GM23338 (cell line): ENCODE data around the gene ITPR2. TPM values are rescaled to one million over a fixed set of nuclear protein-coding genes. Genes with fewer than 3 reads are reported as not detected.
A peak's percentile ranks its signal among the peaks of the same experiment; 100 is the strongest.

Experiments
- ATAC-seq: fragments of 200-7000 bp; cut with Tn5 transposase; 3 replicates; pipeline ENCODE4 v1.9.1; 2020
- DNase-seq: peaks from one replicate; pipeline ENCODE4 v3.0.0-alpha.2; 2015; ENCODE audit warnings: low spot score
- H2AFZ ChIP-seq: fragments of 200-600 bp; sonication (generic); 2 replicates; pipeline ENCODE4 v1.8.0; 2016; ENCODE audit warnings: antibody characterized with exemption, mild to moderate bottlenecking, moderate library complexity
- H3F3A ChIP-seq: fragments of 200-600 bp; sonication (generic); replicated peaks from 2 replicates; pipeline ENCODE4 v1.8.0; 2017; ENCODE audit warnings: antibody characterized with exemption, mixed run types, low read depth
- H3K27ac ChIP-seq: fragments of 200-600 bp; sonication (generic); 2 replicates; pipeline ENCODE4 v1.6.1; 2016; ENCODE audit warnings: low read depth
- H3K27me3 ChIP-seq: fragments of 200-600 bp; sonication (generic); 2 replicates; pipeline ENCODE4 v1.8.0; 2016; ENCODE audit warnings: mild to moderate bottlenecking, mixed run types, moderate library complexity; ENCODE audit not compliant: insufficient read depth
- H3K36me3 ChIP-seq: fragments of 200-600 bp; sonication (generic); 2 replicates; pipeline ENCODE4 v1.8.0; 2016; ENCODE audit warnings: mild to moderate bottlenecking; ENCODE audit not compliant: insufficient read depth
- H3K4me1 ChIP-seq: fragments of 200-600 bp; sonication (generic); 2 replicates; pipeline ENCODE4 v1.8.0; 2016; ENCODE audit warnings: mild to moderate bottlenecking, moderate library complexity; ENCODE audit not compliant: insufficient read depth
- H3K4me2 ChIP-seq: fragments of 200-600 bp; sonication (generic); 2 replicates; pipeline ENCODE4 v1.7.1; 2017; ENCODE audit warnings: mixed run types
- H3K4me3 ChIP-seq: fragments of 200-600 bp; sonication (generic); 2 replicates; pipeline ENCODE4 v1.6.1; 2016; ENCODE audit warnings: mixed run types
- H3K79me2 ChIP-seq: fragments of 200-600 bp; sonication (generic); replicated peaks from 2 replicates; pipeline ENCODE4 v1.8.0; 2017; ENCODE audit warnings: mild to moderate bottlenecking; ENCODE audit not compliant: insufficient read depth
- H3K9me2 ChIP-seq: fragments of 200-600 bp; sonication (generic); 2 replicates; pipeline ENCODE4 v1.8.0; 2017; ENCODE audit not compliant: insufficient read depth
- H4K20me1 ChIP-seq: fragments of 200-600 bp; sonication (generic); replicated peaks from 2 replicates; pipeline ENCODE4 v1.8.0; 2017; ENCODE audit warnings: mild to moderate bottlenecking; ENCODE audit not compliant: insufficient read depth
- H3K27ac Mint-ChIP-seq: 2 replicates; pipeline ENCODE4 v1.8.0; 2020; ENCODE audit warnings: inconsistent platforms, mild to moderate bottlenecking, moderate library complexity, mixed read lengths
- H3K27me3 Mint-ChIP-seq: 3 replicates; pipeline ENCODE4 v1.8.0; 2022; ENCODE audit warnings: low read depth, mild to moderate bottlenecking, moderate library complexity, mixed read lengths, inconsistent platforms; ENCODE audit not compliant: insufficient read depth, poor library complexity
- H3K36me3 Mint-ChIP-seq: 3 replicates; pipeline ENCODE4 v1.8.0; 2021; ENCODE audit warnings: low read depth, mild to moderate bottlenecking, inconsistent platforms, moderate library complexity, mixed read lengths
- H3K4me1 Mint-ChIP-seq: 3 replicates; pipeline ENCODE4 v1.8.0; 2020; ENCODE audit warnings: mild to moderate bottlenecking, inconsistent platforms, mixed read lengths
- H3K4me3 Mint-ChIP-seq: 3 replicates; pipeline ENCODE4 v1.8.0; 2021; ENCODE audit warnings: moderate library complexity, mild to moderate bottlenecking, inconsistent platforms, mixed read lengths
- H3K9me3 Mint-ChIP-seq: 3 replicates; pipeline ENCODE4 v1.8.0; 2020; ENCODE audit warnings: moderate library complexity, mild to moderate bottlenecking, inconsistent platforms, mixed read lengths
- CREB1 ChIP-seq: fragments of 250-450 bp; sonication (Bioruptor Pico); IDR thresholded peaks from 2 replicates; pipeline ENCODE4 v1.5.0; 2020; ENCODE audit warnings: low read depth, mild to moderate bottlenecking, moderate library complexity
- ETS1 ChIP-seq: IDR thresholded peaks from 2 replicates; pipeline ENCODE4 v1.6.1; 2016; ENCODE audit warnings: antibody characterized with exemption
- EZH2 ChIP-seq: fragments of 200-600 bp; sonication (generic); IDR thresholded peaks from one replicate; pipeline ENCODE4 v1.8.0; 2017; ENCODE audit warnings: antibody characterized with exemption, mild to moderate bottlenecking, low read depth; ENCODE audit not compliant: unreplicated experiment
- EZH2phosphoT487 ChIP-seq: fragments of 200-600 bp; sonication (generic); IDR thresholded peaks from one replicate; pipeline ENCODE4 v1.8.1; 2018; ENCODE audit warnings: antibody characterized with exemption; ENCODE audit not compliant: unreplicated experiment
- JUNB ChIP-seq: IDR thresholded peaks from one replicate; pipeline ENCODE4 v1.6.1; 2016; ENCODE audit warnings: antibody characterized with exemption; ENCODE audit not compliant: unreplicated experiment
- NANOG ChIP-seq: IDR thresholded peaks from 2 replicates; pipeline ENCODE4 v1.6.1; 2016; ENCODE audit warnings: antibody characterized with exemption, borderline replicate concordance
- POLR2AphosphoS5 ChIP-seq: IDR thresholded peaks from 2 replicates; pipeline ENCODE4 v1.6.1; 2016; ENCODE audit warnings: antibody characterized with exemption, low read depth
- REST ChIP-seq: IDR thresholded peaks from one replicate; pipeline ENCODE4 v1.6.1; 2018; ENCODE audit warnings: antibody characterized with exemption; ENCODE audit not compliant: unreplicated experiment
- STAT1 ChIP-seq: IDR thresholded peaks from one replicate; pipeline ENCODE4 v1.6.1; 2016; ENCODE audit warnings: antibody characterized with exemption; ENCODE audit not compliant: unreplicated experiment
- ZNF114 ChIP-seq: fragments of 250-450 bp; sonication (Bioruptor Pico); IDR thresholded peaks from 2 replicates; pipeline ENCODE4 v1.5.0; 2020; ENCODE audit warnings: mild to moderate bottlenecking, moderate library complexity
- ZNF331 ChIP-seq: fragments of 250-450 bp; sonication (Bioruptor Pico); IDR thresholded peaks from 2 replicates; pipeline ENCODE4 v1.5.0; 2020; ENCODE audit warnings: low read depth, mild to moderate bottlenecking, moderate library complexity
- ZNF462 ChIP-seq: fragments of 250-450 bp; sonication (Bioruptor Pico); IDR thresholded peaks from 2 replicates; pipeline ENCODE4 v1.5.0; 2020; ENCODE audit warnings: mild to moderate bottlenecking, moderate library complexity
- polyA plus RNA-seq: library from polyadenylated mRNA; unstranded; fragments of >200 nt; fragmentation: Nextera tagmentation; extraction: Ambion mirVana; gene quantifications from 2 replicates; pipeline ENCODE4 v1.2.1, GENCODE V29; 2016
- total RNA-seq: library from RNA; depleted of rRNA; stranded (reverse); fragments of >200 nt; shearing (Covaris generic); gene quantifications from 2 replicates; pipeline ENCODE4 v1.2.3, GENCODE V29; 2014
- TF ChIP-seq, protein P1 (sequence below), 2 experiments: fragments of 200-600 bp in 1 of 2; sonication (generic) in 1 of 2; conservative IDR thresholded peaks; 2 replicates each; pipeline versions ENCODE4 v1.5.1 to v1.6.1; 2016 to 2017; ENCODE audit warnings: antibody characterized with exemption in 2 of 2, low read depth in 2 of 2, mild to moderate bottlenecking in 2 of 2, moderate library complexity in 1 of 2

The ITPR2 gene
- total and polyA plus RNA-seq, 2 experiments from 2014 or later, result 44.5 to 65.2 TPM

DNA sequence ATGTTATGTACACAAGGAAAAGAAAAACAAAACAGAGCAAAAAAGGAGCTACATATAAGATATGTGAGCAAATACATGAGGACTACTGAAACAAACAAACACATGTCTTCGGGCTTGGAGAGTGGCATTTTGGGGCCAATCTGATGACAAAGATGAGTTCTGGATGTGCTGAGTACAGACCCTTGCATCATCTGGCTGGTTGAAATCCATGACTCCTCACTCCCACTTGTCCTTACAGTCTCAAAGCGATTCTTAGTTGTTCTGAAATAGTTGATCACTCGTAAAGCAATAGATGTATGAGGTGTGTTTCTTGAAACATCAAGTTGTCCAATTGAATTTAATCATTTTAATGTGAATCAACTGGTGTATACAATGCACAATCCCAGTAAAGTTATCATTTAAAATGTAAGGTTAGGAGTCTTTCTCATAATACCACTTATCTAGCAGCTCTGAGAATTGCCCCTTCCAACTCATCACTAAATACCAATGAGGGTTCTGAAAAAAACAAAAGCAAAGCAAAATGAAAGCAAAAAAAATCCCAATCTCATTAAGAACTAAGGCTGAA, 136.9 kb downstream of the ITPR2 start:
- Histone ChIP-seq H3K27me3 (no peaks in the 10 kb centered on the region), H3K79me2 (no peaks in the 10 kb centered on the region; the same call in 1 of the 2 replicates), H3K27ac (0 out of 2 replicates have a peak overlapping the region, but pooled peaks have one; percentile 11), H4K20me1 (no peaks in the 10 kb centered on the region), H3K4me1 (peaks cover 12% of the 10 kb centered on the region), H3F3A (0 out of 2 replicates have a peak, but pooled peaks cover 3% of the 10 kb centered on the region), H3K4me2 (no peak overlapping the region), H3K4me3 (no peak overlapping the region), H3K36me3 (peaks cover 16% of the 10 kb centered on the region; the same call in 1 of the 2 replicates), H2AFZ (no peak overlapping the region), H3K9me2 (no peaks in the 10 kb centered on the region)
- no peaks in the 10 kb centered on the region for H3K27me3 Mint-ChIP-seq
- H3K4me1 Mint-ChIP-seq, result peaks cover 19% of the 10 kb centered on the region
- ATAC-seq (no peak), DNase-seq (no peak)
- H3K9me3 Mint-ChIP-seq, result no peaks in the 10 kb centered on the region; the same call in 2 of the 3 replicates
- H3K27ac Mint-ChIP-seq, result no peak overlapping the region; the same call in 1 of the 2 replicates
- no peak for TF ChIP-seq REST
- no peak for TF ChIP-seq EZH2
- TF ChIP-seq JUNB, result no peak
- TF ChIP-seq NANOG, result no peak
- TF ChIP-seq CREB1 (CRISPR knock-in tag), result no peak
- TF ChIP-seq, protein P1, sequence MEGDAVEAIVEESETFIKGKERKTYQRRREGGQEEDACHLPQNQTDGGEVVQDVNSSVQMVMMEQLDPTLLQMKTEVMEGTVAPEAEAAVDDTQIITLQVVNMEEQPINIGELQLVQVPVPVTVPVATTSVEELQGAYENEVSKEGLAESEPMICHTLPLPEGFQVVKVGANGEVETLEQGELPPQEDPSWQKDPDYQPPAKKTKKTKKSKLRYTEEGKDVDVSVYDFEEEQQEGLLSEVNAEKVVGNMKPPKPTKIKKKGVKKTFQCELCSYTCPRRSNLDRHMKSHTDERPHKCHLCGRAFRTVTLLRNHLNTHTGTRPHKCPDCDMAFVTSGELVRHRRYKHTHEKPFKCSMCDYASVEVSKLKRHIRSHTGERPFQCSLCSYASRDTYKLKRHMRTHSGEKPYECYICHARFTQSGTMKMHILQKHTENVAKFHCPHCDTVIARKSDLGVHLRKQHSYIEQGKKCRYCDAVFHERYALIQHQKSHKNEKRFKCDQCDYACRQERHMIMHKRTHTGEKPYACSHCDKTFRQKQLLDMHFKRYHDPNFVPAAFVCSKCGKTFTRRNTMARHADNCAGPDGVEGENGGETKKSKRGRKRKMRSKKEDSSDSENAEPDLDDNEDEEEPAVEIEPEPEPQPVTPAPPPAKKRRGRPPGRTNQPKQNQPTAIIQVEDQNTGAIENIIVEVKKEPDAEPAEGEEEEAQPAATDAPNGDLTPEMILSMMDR (conservative IDR thresholded peaks at IDR 0.05; ENCODE audit: low read depth in 2 of 2), result no peak
- no peak for TF ChIP-seq STAT1
- no peak for TF ChIP-seq EZH2phosphoT487
- TF ChIP-seq ETS1, result no peak
- no peak for TF ChIP-seq ZNF331 (CRISPR knock-in tag)
- no peak for TF ChIP-seq POLR2AphosphoS5
- TF ChIP-seq ZNF462, result no peak
- no peak for TF ChIP-seq ZNF114 (CRISPR knock-in tag)
- H3K4me3 Mint-ChIP-seq, result no peak overlapping the region
- peaks cover 54% of the 10 kb centered on the region for H3K36me3 Mint-ChIP-seq
